Panc1 (cell line): ENCODE data around the gene FAM216B. TPM values are rescaled to one million over a fixed set of nuclear protein-coding genes. Genes with fewer than 3 reads are reported as not detected.
"Not testable (repeated sequence)": the region's sequence is repeated elsewhere in the genome, so short reads cannot be mapped to it uniquely, and the experiment has no call there.

ENCODE experiments used
- ATAC-seq: fragments of 200-7000 bp; cut with Tn5 transposase; 2 replicates; pipeline ENCODE4 v1.9.1; 2020; ENCODE audit warnings: mild to moderate bottlenecking, moderate library complexity
- BruUV-seq: library from RNA; stranded (reverse); fragments of 400-500 nt; replicated peaks from 2 replicates; lab custom pipeline; 2021; lab: Mats Ljungman, UMichigan
- CTCF ChIA-PET: fragments of 300-600 bp; sonication (Branson Sonifier 250); formaldehyde crosslinking; loops from one replicate; lab custom pipeline; 2022; ENCODE audit warnings: antibody characterized with exemption; lab: Charles Lee
- POLR2A ChIA-PET: fragments of 300-600 bp; sonication (Branson Sonifier 250); formaldehyde crosslinking; loops from one replicate; lab custom pipeline; 2022; ENCODE audit warnings: antibody characterized with exemption; lab: Charles Lee
- DNase-seq: peaks from one replicate; pipeline ENCODE4 v3.0.0-alpha.2; 2010; ENCODE audit warnings: low read depth, low spot score
- H3K27ac ChIP-seq: 2 replicates; pipeline ENCODE4 v1.5.1; 2011; ENCODE audit warnings: mild to moderate bottlenecking, low read length, inconsistent platforms
- H3K27me3 ChIP-seq: fragments of 200-500 bp; sonication (Bioruptor generic); 2 replicates; pipeline ENCODE4 v1.6.0; 2014; ENCODE audit warnings: low read length, inconsistent platforms; ENCODE audit not compliant: control insufficient read depth, insufficient read depth
- H3K36me3 ChIP-seq: fragments of 200-500 bp; sonication (Bioruptor generic); 2 replicates; pipeline ENCODE4 v1.5.1; 2014; ENCODE audit warnings: inconsistent platforms, mild to moderate bottlenecking, low read length, moderate library complexity; ENCODE audit not compliant: control insufficient read depth, insufficient read depth
- H3K4me1 ChIP-seq: 2 replicates; pipeline ENCODE4 v1.5.1; 2011; ENCODE audit warnings: inconsistent platforms, mild to moderate bottlenecking, low read length, moderate library complexity; ENCODE audit not compliant: control insufficient read depth, insufficient read depth
- H3K4me3 ChIP-seq, 2 experiments: 2 replicates each; pipeline ENCODE4 v1.5.1; 2011 to 2012; ENCODE audit warnings: low read depth in 2 of 2, low read length in 2 of 2, mild to moderate bottlenecking in 2 of 2, inconsistent platforms in 1 of 2, moderate library complexity in 1 of 2
- H3K9me3 ChIP-seq: fragments of 200-500 bp; sonication (Bioruptor generic); 2 replicates; pipeline ENCODE4 v1.5.1; 2014; ENCODE audit warnings: low read depth, mild to moderate bottlenecking, inconsistent platforms, low read length, moderate library complexity; ENCODE audit not compliant: control insufficient read depth, insufficient read depth
- CTCF ChIP-seq: fragments of 450-650 bp; IDR thresholded peaks from 2 replicates; pipeline ENCODE4 v1.5.1; 2017; ENCODE audit warnings: mild to moderate bottlenecking
- POLR2AphosphoS5 ChIP-seq: IDR thresholded peaks from 2 replicates; pipeline ENCODE4 v1.6.1; 2012; ENCODE audit warnings: mild to moderate bottlenecking, low read depth, low read length, moderate library complexity
- SIN3A ChIP-seq: IDR thresholded peaks from 2 replicates; pipeline ENCODE4 v1.6.1; 2012; ENCODE audit warnings: low read depth, mild to moderate bottlenecking, low read length, moderate library complexity, borderline replicate concordance; ENCODE audit not compliant: insufficient read depth
- TCF7L2 ChIP-seq: IDR thresholded peaks from 2 replicates; pipeline ENCODE4 v1.6.1; 2011; ENCODE audit warnings: mild to moderate bottlenecking, low read depth, low read length, inconsistent platforms
- in situ Hi-C: cut with HindIII; loops from 2 replicates; pipeline ENCODE4 v1.10.0; 2016; ENCODE audit warnings: low sequenced_read_pairs, low pct_unique_long_range_greater_than_20kb
- intact Hi-C: fragments of 100-400 bp; cut with micrococcal nuclease; formaldehyde crosslinking; loops from one replicate; pipeline ENCODE4 v1.10.0; 2022; ENCODE audit not compliant: unreplicated experiment
- total RNA-seq: library from RNA; stranded (reverse); gene quantifications from one replicate; pipeline ENCODE4 v1.2.1, GENCODE V29; 2021; ENCODE audit not compliant: unreplicated experiment
- TF ChIP-seq, protein P1 (sequence below), 2 experiments: IDR thresholded peaks; 2 replicates each; pipeline ENCODE4 v1.6.1; 2011 to 2012; ENCODE audit warnings: low read depth in 2 of 2, control low read depth in 1 of 2, low read length in 1 of 2, mild to moderate bottlenecking in 1 of 2, moderate library complexity in 1 of 2; ENCODE audit not compliant: insufficient read depth in 1 of 2

The FAM216B gene
- total RNA-seq, 1 experiment from 2014 or later, result 0.05 TPM

DNA sequence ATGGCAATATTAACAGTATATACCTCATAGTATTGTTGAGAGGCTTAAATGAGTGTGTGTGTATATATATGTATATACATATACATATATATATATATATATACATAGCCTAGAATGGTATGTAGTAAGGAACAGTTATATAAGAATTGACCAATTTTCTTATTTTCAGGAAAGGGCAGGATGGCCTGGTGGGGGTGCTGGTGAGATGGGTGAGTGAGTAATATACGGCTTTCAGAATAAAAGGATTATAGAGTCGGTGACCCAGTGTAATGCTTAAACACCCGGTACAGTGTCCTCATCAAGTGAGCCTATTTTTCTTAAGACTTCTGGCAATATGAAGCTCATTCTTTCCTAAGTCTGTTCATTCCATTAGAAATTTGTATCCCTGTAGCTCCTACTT lies 11.7 kb upstream of the FAM216B start:
- Histone ChIP-seq H3K9me3 (no peaks in the 10 kb centered on the region), H3K4me3 (no peak overlapping the region), H3K4me1 (no peaks in the 10 kb centered on the region), H3K27me3 (no peaks in the 10 kb centered on the region), H3K36me3 (no peaks in the 10 kb centered on the region), H3K27ac (no peak overlapping the region)
- TF ChIP-seq, protein P1, sequence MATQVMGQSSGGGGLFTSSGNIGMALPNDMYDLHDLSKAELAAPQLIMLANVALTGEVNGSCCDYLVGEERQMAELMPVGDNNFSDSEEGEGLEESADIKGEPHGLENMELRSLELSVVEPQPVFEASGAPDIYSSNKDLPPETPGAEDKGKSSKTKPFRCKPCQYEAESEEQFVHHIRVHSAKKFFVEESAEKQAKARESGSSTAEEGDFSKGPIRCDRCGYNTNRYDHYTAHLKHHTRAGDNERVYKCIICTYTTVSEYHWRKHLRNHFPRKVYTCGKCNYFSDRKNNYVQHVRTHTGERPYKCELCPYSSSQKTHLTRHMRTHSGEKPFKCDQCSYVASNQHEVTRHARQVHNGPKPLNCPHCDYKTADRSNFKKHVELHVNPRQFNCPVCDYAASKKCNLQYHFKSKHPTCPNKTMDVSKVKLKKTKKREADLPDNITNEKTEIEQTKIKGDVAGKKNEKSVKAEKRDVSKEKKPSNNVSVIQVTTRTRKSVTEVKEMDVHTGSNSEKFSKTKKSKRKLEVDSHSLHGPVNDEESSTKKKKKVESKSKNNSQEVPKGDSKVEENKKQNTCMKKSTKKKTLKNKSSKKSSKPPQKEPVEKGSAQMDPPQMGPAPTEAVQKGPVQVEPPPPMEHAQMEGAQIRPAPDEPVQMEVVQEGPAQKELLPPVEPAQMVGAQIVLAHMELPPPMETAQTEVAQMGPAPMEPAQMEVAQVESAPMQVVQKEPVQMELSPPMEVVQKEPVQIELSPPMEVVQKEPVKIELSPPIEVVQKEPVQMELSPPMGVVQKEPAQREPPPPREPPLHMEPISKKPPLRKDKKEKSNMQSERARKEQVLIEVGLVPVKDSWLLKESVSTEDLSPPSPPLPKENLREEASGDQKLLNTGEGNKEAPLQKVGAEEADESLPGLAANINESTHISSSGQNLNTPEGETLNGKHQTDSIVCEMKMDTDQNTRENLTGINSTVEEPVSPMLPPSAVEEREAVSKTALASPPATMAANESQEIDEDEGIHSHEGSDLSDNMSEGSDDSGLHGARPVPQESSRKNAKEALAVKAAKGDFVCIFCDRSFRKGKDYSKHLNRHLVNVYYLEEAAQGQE (IDR thresholded peaks at IDR 0.05; ENCODE audit: insufficient read depth in 1 of 2, low read depth in 2 of 2, low read length in 1 of 2), result no peak
- TF ChIP-seq CTCF (no peak), SIN3A (no peak), POLR2AphosphoS5 (no peak), TCF7L2 (no peak)
- CTCF ChIA-PET, result no interaction called here
- BruUV-seq, result no TSS peak
- intact Hi-C loops, result no loop called here
- no peak for DNase-seq
- POLR2A ChIA-PET, result no interaction called here
- no peak for ATAC-seq
- in situ Hi-C loops, result no loop called here

- CTCF ChIA-PET, POLR2A ChIA-PET, DNase-seq, in situ Hi-C loops, H3K4me3 ChIP-seq, H3K4me1 ChIP-seq, H3K27me3 ChIP-seq, intact Hi-C loops, H3K9me3 ChIP-seq, ATAC-seq, BruUV-seq, H3K27ac ChIP-seq, H3K36me3 ChIP-seq: not testable (repeated sequence)
Observed at GRCh38 chr13:42776558-42776957, 4.8 kb upstream of the FAM216B start.

DNA sequence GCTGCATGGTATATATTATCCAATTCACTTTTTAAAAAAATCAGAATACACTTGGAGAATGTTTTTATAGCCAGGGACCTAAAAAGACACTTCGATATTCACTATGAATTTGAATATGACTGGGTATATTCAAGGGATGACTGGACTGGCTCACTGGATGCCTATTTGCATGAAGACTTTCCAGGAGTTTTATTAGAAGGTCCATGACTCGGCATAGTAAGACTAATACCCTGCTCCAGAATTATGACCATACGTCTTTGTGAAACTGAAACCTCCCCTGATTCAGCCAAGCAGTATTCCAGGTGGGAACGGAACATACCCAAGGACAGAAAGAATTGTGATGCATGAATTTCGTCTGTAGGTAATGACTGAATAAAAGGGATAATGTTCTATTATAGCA lies 3.9 kb upstream of the FAM216B start:
- intact Hi-C loops, result no loop called here
- in situ Hi-C loops, result no loop called here
- BruUV-seq, result no TSS peak
- TF ChIP-seq, protein P1 (IDR thresholded peaks at IDR 0.05; ENCODE audit: insufficient read depth in 1 of 2, low read depth in 2 of 2, low read length in 1 of 2), result no peak
- no peak for TF ChIP-seq SIN3A
- no peak for TF ChIP-seq CTCF
- TF ChIP-seq POLR2AphosphoS5, result no peak
- no peak for TF ChIP-seq TCF7L2
- DNase-seq (no peak), ATAC-seq (no peak)
- ChIA-PET POLR2A (no interaction called here), CTCF (no interaction called here)
- Histone ChIP-seq H3K9me3 (no peaks in the 10 kb centered on the region), H3K4me1 (no peaks in the 10 kb centered on the region), H3K4me3 (no peak overlapping the region), H3K27me3 (no peaks in the 10 kb centered on the region), H3K27ac (no peak overlapping the region), H3K36me3 (no peaks in the 10 kb centered on the region)
